Islet of Langerhans (tissue), 1 donor: Measurements from ENCODE around the gene NPAS3.

Experiments
- FAIRE-seq: peaks from one replicate; lab custom pipeline; 2011; peaks lifted over from hg19 to GRCh38; lab: Jason Lieb, UNC

Gene NPAS3

DNA sequence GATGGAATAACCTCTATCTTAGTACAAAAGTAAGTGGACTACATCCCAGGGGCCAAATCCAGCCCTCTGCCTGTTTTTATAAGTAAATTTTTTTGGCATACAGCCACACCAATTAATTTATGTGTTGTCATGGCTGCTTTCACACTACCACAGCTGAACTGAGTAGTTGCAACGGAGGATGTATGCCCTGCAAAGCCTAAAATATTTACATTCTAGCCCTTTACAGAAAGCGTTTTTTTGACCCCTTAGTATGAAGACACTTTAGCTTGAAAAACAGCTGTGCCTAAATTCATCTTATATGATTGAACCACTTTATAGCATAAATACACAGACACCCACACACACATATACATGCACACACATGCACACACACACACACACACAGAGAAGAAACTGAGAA lies 510.6 kb downstream of the NPAS3 start:
- FAIRE-seq = no peak

DNA sequence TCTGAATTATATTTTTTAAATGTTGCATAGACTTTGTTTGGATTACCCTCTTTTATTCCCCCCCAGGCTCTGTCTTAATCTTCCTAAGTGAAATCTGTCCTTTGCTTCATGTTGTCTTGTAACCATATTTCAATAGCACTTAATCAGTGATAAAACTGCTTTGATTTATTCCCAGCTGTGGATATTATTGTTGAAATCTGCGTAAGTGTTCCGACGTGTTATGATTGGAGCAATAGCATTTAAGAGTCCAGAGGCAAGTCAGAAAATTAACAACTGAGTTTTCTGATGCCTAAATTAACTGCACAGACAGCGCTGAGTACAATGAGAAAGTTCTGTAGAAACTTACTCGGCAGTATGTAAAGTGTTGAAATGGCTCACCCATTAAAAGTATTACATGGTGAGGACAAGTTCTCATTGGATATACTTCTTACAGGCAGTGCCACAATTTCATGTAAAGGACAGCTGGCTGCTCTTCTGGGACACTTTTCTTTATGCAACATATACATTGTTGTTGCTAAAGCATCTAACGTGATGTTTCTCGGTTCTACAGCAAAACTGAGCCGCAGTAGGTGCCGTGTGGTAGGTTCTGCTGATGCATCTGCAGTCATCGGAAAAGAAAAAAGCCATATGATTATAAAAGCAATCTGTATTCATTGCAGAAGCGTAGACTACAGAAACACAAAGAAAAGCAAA lies 511.2 kb downstream of the NPAS3 start:
- FAIRE-seq = no peak

GRCh38 chr14:33450416-33450815 lies 511.7 kb downstream of the NPAS3 start:
- no peak for FAIRE-seq

- no peak for FAIRE-seq
Measured at GRCh38 chr14:33451211-33451610, 512.5 kb downstream of the NPAS3 start.

DNA sequence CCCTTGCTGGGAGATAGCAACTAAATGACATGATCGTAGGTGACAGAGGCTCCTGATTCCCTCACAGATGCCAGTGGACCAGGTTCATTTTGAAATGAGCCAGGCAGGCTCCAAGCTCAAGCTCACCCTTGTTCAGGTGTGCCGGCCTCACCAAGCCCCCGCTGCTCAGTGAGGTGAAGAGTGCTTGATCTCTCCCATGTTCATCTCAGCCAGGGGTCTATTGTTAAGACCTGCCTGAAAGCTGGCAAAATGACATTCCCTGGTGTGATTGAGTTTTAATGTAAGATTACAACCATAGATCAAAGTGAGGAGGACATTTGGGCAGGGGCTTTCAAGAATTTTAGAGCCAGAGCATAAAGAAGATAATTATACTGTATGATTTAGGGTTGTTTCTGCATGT lies 514.3 kb downstream of the NPAS3 start:
- no peak for FAIRE-seq

DNA sequence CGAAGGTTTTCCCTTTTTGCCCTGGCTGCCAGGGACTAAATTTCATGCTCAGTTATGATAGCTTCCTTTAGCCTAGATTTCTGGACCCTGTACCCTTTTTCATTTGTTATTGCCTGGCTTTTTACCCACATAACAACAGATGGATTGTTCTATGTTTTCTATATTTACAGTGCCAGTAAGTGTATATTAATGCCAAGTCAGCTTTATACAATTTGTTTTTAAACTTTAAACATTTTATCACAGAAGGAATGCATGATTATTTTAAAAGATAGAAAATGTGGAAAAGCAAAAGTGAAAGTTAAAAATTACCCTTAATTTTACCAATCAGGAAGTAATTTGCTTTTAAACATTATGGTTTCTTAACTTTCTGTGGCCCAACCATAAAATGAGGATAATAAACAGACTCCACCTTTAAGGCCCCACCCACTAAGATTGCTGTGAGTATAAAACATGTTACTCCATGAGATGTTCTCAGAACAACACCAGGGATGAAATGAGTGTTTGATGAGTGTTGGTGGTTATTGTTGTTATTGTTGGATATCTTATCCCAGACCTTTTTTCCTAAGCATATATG lies 515.4 kb downstream of the NPAS3 start:
- peak; percentile 79 for FAIRE-seq

DNA sequence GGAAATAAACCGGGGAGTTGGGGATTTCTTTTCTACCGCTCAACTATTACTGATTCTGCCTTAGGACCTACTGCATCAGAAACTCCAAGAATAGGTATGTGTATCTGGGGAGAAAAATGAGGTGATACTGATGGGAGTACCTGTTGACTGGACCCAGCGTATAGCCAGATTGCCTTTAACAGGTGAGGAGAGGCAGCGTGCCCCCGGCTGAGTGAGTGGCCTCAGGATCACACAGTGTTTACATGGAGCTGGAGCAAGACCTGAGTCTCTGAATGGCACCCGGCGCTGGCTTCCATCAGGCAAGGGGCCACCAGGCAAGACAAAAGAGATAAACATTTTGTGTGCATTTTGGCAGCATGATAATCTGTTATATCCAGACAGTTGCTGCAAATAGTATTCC lies 516.0 kb downstream of the NPAS3 start:
- no peak for FAIRE-seq

- FAIRE-seq = no peak
Measured at GRCh38 chr14:33455654-33456345, 517.1 kb downstream of the NPAS3 start.

- peak; percentile 5 for FAIRE-seq
Measured at GRCh38 chr14:33457021-33457420, 518.3 kb downstream of the NPAS3 start.

GRCh38 chr14:33457617-33458016 lies 518.9 kb downstream of the NPAS3 start:
- FAIRE-seq = no peak

GRCh38 chr14:33460164-33460563 lies 521.5 kb downstream of the NPAS3 start:
- FAIRE-seq = no peak

- FAIRE-seq = no peak
Measured at GRCh38 chr14:33461036-33461435, 522.4 kb downstream of the NPAS3 start.

GRCh38 chr14:33463731-33464130 lies 525.1 kb downstream of the NPAS3 start:
- no peak for FAIRE-seq

- FAIRE-seq = no peak
Measured at GRCh38 chr14:33464254-33464962, 525.7 kb downstream of the NPAS3 start.

GRCh38 chr14:33465846-33466700 lies 527.4 kb downstream of the NPAS3 start:
- FAIRE-seq = no peak

DNA sequence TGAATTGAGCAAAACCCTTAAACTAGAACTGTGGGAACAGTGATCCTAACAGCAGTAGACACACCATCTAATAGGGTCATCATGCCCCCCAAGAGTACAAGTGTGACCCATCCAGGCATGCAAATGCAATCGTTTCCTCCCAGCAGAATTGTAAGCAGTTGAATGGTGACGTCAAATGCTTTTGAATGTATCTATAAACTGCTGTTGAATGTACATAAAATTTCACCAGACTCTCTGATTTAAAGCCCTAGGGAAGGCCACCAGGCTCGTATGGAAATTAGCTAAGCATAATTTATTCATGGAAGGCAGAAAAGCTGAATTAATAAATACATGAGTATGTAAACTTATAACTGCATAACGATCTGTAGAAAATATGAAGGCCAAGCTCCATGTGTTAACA lies 529.3 kb downstream of the NPAS3 start:
- no peak for FAIRE-seq

DNA sequence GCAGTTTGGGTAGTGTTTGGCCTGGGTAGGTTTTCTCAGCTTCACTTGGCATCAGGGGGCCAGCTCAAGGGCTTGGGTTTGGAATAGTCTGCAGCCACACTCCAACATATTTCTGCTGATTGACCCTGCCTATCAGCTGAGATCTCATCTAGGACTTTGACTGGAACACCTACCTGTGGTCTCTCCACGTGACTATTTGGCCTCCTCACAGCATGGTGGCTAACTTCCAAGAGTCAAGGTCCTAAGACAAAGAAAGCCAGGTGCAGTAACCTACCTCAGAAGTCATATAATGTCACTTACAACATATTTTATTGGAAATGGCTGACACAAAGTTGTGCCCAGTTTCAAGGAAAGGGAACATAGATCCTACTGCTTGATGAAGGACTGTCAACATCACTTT lies 531.2 kb downstream of the NPAS3 start:
- FAIRE-seq = no peak

DNA sequence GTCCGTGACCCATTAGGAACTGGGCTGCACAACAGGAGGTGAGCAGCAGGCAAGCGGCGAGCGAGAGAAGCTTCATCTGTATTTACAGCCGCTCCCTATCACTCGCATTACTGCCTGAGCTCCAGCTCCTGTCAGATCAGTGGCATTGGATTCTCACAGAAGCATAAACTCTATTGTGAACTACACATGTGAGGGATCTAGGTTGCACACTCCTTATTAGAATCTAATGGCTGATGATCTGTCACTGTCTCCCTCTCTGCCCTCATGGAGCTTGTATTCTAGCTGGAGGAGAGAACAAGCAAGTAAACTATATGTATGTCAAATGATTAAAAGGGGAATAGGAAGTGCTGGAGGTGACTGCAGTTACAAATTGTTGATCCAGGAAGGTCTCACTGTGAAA lies 533.1 kb downstream of the NPAS3 start:
- FAIRE-seq = no peak

DNA sequence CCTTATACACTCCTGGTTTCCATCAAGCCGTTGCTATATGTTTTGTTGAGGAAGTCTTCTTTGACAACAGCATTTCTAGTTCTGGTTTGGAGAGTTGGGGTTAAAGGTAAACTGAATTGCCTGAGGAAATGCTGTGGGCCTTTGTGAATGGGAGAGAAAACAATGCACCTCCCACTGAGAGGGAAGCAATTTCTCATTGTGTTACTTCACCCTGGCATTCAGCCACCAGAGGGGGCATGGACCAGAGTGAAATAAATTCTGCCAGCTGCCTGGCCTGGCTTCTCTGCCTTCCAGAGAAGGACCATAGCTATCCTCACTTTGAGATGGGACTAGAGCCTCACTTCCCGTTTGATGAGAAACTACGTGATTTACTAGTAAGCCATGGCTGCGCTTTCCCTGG lies 536.9 kb downstream of the NPAS3 start:
- no peak for FAIRE-seq

DNA sequence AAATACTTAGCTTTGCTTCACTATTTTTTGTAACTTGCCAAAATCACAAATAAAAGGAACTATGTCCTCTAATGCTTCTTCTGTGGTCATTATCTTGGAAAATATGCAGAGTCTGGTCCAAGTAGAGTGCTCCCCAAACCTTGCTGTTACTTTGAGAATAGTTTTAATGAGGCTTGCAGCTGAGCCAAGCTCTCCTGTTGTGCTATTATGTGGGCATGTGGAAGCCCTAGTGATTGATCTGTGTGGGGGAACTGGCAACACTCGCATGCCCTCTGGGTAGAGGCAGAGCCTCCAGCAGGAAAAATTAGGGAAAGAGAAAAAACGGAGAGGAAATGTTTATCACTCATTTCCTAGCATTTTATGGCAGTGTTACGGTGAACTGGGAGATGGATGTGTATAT lies 539.1 kb downstream of the NPAS3 start:
- no peak for FAIRE-seq

- no peak for FAIRE-seq
Measured at GRCh38 chr14:33480071-33480886, 541.6 kb downstream of the NPAS3 start.

DNA sequence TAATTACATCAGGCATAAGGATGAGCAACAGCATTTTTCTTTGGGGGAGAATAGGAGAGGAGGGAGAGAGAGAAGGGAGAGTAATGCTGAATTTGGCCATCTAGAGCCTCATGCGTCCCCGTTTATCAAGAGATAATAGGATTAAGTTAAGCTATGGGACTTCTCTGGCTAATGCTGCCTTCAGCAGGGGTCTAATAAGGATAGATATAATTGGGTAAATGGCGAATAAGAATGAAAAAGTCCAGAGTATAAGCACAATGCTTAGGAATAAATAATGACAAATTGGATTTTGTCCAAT lies 542.2 kb downstream of the NPAS3 start:
- no peak for FAIRE-seq
